T-helper 2 cell treated with Interferon-gamma antibody and Interleukin-4, amounts not matched to agents 5 μg/mL and 100 μg/mL, for 36 hours (primary cell): ENCODE measurements around the gene ZMPSTE24.
"Not testable (repeated sequence)": the region's sequence is repeated elsewhere in the genome, so short reads cannot be mapped to it uniquely, and the experiment has no call there.

Experiments
- DNase-seq: peaks from one replicate; pipeline ENCODE4 v3.0.0; 2021; ENCODE audit warnings: low spot score
- H3K27ac Mint-ChIP-seq: one replicate; pipeline ENCODE4 v1.8.0; 2021; ENCODE audit warnings: mild to moderate bottlenecking, mixed read lengths
- H3K27me3 Mint-ChIP-seq: one replicate; pipeline ENCODE4 v1.8.0; 2021; ENCODE audit warnings: low read depth, mixed read lengths
- H3K36me3 Mint-ChIP-seq: one replicate; pipeline ENCODE4 v1.8.0; 2021; ENCODE audit warnings: low read depth, mixed read lengths
- H3K4me1 Mint-ChIP-seq: one replicate; pipeline ENCODE4 v1.8.0; 2021; ENCODE audit warnings: low read depth, mixed read lengths
- H3K4me3 Mint-ChIP-seq: one replicate; pipeline ENCODE4 v1.8.0; 2022; ENCODE audit warnings: mild to moderate bottlenecking, moderate library complexity, mixed read lengths
- H3K9me3 Mint-ChIP-seq: one replicate; pipeline ENCODE4 v1.8.0; 2021; ENCODE audit warnings: mixed read lengths

ZMPSTE24 gene

DNA sequence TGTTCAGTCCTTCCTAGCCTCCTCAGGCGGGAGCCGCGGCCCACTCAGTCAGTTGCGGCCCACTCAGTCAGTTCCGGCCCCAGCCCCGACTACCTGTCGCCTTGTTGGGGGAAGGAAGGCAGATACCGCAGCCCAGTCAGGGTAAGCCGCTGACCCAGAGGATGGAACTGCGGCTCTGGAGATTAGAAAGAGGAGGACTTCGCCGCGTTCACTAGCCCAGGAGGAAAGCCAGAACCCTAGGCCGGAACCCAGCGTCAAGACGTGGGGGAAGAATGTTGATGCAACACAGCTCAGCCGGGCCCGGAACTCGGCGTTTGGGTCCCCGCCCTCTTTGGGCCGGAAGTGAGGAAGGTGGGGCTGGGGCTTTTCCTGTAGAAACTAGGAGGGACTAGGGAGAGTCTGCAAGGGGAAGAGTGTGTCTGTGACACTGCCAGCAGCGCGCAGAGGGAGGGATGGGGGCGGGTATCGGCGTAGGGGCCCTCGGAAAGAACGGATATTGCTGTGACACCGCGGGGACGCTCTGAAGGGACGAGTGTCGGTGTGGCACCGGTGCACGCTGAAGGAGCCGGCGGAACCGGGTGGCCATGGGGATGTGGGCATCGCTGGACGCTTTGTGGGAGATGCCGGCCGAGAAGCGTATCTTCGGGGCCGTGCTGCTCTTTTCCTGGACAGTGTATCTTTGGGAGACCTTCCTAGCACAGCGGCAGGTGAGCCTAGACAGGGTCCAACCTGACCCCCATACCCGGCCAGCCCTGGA, at the start of gene ZMPSTE24:
Gene ZMPSTE24 (plus strand): TSS at position 549 of the 757 bp plus-strand sequence. CDS start 36 bp downstream, at position 585.
- H3K4me1 Mint-ChIP-seq, result peaks cover 45% of the 10 kb centered on the region
- peak; percentile 93 for DNase-seq
- H3K36me3 Mint-ChIP-seq, result peaks cover 42% of the 10 kb centered on the region
- no peaks in the 10 kb centered on the region for H3K27me3 Mint-ChIP-seq
- H3K27ac Mint-ChIP-seq, result peak within 1 kb of the TSS; percentile 99
- H3K4me3 Mint-ChIP-seq, result peak within 1 kb of the TSS; percentile 97
- no peaks in the 10 kb centered on the region for H3K9me3 Mint-ChIP-seq

DNA sequence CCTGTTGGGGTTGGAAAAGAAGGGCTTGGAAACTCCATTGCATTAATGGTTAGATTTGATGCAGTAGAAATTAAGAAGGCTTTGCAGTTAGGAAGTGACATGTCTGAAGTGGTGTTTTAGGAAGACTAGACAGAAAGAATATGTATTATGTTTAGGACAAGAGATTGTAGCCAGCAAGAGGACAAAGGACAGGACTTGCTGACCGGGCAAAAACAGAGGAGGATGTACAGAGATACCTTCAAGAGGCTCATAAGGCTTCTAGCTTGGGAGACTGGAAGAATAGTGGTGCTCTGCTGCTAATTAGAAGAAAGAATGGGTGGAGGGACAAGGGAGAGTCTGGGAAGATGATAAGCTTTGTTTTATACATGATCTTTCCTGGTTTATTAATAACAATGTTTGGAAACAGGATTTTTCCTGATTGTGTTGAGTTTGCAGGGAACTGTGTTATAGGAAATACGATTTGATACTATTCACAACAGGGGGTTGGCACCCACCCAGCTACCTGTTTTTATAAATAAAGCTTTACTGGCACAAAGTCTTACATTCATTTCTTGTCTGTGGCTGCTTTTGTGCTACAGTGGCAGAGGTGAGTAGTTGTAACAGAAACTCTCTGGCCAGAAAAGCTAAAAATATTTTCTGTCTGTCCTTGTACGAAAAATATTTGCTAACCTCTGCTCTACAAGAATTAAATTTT, 47.4 kb upstream of the ZMPSTE24 start:
- Mint-ChIP-seq H3K36me3 (peaks cover 49% of the 10 kb centered on the region), H3K27ac (peak overlapping the region; percentile 9)

DNA sequence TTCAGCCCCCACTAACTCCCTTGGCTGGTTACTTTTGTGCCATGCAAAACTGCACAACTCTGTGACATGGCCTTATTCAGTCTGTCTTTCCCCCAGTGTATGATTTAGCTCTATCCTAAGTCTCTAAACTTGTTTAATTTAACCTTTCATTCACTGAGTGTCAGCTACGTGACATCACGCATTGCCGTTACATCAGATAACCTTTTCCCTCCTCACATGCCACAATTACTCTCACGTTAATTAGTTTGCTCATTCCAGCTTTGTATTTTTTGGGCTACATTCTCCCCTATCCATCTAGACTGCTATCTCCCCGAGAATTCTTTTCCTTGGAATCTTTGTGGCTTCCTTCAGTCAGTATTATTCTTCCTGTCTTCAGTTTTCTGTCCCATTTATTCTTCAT, 39.7 kb upstream of the ZMPSTE24 start:
- DNase-seq, result no peak
- Mint-ChIP-seq H3K9me3 (no peaks in the 10 kb centered on the region), H3K27me3 (no peaks in the 10 kb centered on the region), H3K4me3 (no peak overlapping the region), H3K36me3 (peaks cover 40% of the 10 kb centered on the region), H3K27ac (no peak overlapping the region), H3K4me1 (peaks cover 31% of the 10 kb centered on the region)

More for the DNA sequence above, 47.4 kb upstream of the ZMPSTE24 start:
- no peaks in the 10 kb centered on the region for H3K27me3 Mint-ChIP-seq
- DNase-seq, result no peak
- H3K4me3 Mint-ChIP-seq, result no peak overlapping the region
- H3K4me1 Mint-ChIP-seq, result peaks cover 24% of the 10 kb centered on the region
- H3K9me3 Mint-ChIP-seq, result no peaks in the 10 kb centered on the region

DNA sequence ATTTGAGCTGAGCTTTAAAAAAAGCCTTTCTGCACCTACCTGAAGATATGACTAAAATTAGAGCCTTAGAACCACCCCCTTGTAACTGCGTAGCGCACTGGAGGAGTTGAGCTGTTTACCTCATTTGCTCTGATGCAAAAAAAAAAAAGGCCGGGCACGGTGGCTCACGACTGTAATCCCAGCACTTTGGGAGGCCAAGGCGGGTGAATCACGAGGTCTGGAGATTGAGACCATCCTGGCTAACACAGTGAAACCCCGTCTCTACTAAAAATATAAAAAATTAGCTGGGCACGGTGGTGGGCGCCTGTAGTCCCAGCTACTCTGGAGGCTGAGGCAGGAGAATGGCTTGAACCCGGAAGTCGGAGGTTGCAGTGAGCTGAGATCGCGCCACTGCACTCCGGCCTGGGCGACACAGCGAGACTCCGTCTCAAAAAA, 36.5 kb upstream of the ZMPSTE24 start:
- not testable (repeated sequence) for H3K27ac Mint-ChIP-seq, DNase-seq, H3K27me3 Mint-ChIP-seq, H3K9me3 Mint-ChIP-seq, H3K4me3 Mint-ChIP-seq
- Mint-ChIP-seq H3K4me1 (peaks cover 25% of the 10 kb centered on the region), H3K36me3 (peaks cover 29% of the 10 kb centered on the region)

DNA sequence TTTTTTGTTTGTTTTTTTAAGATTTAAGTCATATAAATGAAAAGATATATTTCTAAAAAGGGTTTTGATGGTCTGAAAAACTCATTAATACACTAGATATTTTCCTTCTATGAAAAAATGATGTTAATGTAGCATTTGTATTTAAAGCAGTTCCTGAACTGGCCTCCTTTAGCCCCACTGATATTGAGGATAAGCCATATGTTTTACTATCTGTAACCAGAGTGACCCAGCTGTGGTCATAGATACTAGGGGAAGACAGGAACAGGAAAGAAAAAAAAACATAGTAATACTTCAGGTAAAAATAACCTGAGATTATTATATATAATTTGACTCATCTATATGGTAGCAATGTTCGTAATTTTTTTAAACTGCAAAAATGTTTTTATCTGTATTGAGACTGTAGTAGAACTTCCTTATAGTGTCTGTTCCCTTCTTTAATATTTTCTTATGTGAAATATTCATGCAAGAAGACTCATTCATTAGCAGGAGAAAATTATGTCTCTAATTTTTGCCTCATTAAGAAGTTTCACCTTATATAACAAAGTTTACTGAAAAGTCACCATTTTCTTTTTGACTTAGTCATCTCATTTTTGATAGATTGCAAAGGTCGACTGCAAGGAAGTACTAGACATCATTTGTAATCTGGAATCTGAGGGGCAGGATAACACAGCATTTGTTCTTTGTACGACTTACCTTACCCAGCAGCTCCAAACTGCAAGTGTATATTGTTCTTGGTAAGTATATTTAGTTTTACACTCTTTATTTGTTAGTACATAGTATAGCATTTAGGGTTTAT, 35.9 kb upstream of the ZMPSTE24 start:
- H3K27ac Mint-ChIP-seq, result peak overlapping the region; percentile 55
- no peak overlapping the region for H3K4me3 Mint-ChIP-seq
- H3K27me3 Mint-ChIP-seq, result no peaks in the 10 kb centered on the region
- H3K36me3 Mint-ChIP-seq, result peaks cover 25% of the 10 kb centered on the region
- no peaks in the 10 kb centered on the region for H3K9me3 Mint-ChIP-seq
- H3K4me1 Mint-ChIP-seq, result peaks cover 24% of the 10 kb centered on the region
- no peak for DNase-seq

DNA sequence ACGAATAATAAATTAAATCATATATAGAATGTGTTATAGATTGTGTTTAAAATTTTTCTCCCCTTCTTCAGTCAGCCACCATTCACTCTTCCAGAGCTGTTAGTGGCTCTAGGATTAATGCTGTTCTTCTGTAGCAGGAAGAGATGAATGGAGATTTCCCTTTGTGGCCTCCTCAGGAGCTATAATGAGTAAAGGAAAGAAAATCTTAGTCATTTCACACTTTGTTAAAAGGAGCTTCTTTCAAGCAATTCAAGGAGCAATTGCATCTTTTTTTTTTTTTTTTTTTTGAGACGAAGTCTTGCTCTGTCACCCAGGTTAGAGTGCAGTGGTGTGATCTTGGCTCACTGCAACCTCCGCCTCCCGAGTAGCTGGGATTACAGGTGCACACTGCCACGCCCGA, 34.0 kb upstream of the ZMPSTE24 start:
- H3K9me3 Mint-ChIP-seq, result no peaks in the 10 kb centered on the region
- no peak for DNase-seq
- H3K27me3 Mint-ChIP-seq, result no peaks in the 10 kb centered on the region
- peaks cover 24% of the 10 kb centered on the region for H3K36me3 Mint-ChIP-seq
- no peak overlapping the region for H3K27ac Mint-ChIP-seq
- peaks cover 21% of the 10 kb centered on the region for H3K4me1 Mint-ChIP-seq
- no peak overlapping the region for H3K4me3 Mint-ChIP-seq

DNA sequence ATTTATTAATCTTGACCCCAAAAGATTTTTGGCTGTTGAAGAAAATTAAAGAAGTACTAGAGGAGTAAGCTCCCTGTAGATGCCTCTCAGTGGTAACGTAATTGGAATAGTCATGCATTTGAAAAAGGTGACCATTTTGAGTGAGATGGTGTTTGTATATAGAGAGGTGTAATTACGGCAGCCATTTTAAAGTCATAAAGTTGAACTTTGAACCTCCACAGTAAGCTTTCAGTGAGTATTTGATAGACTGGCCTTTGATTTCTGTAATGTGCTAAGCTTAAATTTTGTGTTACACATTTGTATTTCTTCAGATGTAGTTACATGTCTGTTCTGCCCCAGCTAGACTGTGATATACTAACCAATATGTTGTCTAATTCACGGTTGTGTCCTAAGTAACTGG, 31.8 kb upstream of the ZMPSTE24 start:
- no peak overlapping the region for H3K4me3 Mint-ChIP-seq
- no peak overlapping the region for H3K27ac Mint-ChIP-seq
- H3K36me3 Mint-ChIP-seq, result peaks cover 25% of the 10 kb centered on the region

DNA sequence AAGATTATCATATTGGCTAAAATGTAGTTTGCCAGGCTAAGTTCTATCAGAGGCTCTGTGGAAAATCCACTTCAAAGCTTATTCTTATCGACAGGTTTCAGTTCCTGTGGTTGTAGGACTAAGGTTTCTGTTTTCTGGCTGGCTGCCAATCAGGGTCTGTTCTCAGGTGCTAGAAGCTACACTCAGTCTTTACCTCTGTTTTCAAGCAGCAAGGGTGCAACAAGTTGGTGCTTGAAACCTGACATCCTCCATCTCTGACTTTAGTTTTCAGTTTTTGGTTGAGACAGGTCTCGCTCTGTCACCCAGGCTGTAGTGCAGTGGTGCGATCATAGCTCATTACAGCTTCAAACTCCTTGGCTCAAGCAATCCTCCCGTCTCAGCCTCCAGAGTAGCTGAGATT, 25.6 kb upstream of the ZMPSTE24 start:
- Mint-ChIP-seq H3K9me3 (no peaks in the 10 kb centered on the region), H3K27me3 (no peaks in the 10 kb centered on the region), H3K27ac (peak overlapping the region; percentile 85), H3K36me3 (peaks cover 67% of the 10 kb centered on the region), H3K4me1 (peaks cover 50% of the 10 kb centered on the region), H3K4me3 (peak overlapping the region; percentile 54)
- DNase-seq, result peak; percentile 77

More for the DNA sequence above, 31.8 kb upstream of the ZMPSTE24 start:
- Mint-ChIP-seq H3K27me3 (no peaks in the 10 kb centered on the region), H3K4me1 (peaks cover 23% of the 10 kb centered on the region), H3K9me3 (no peaks in the 10 kb centered on the region)
- DNase-seq, result no peak

DNA sequence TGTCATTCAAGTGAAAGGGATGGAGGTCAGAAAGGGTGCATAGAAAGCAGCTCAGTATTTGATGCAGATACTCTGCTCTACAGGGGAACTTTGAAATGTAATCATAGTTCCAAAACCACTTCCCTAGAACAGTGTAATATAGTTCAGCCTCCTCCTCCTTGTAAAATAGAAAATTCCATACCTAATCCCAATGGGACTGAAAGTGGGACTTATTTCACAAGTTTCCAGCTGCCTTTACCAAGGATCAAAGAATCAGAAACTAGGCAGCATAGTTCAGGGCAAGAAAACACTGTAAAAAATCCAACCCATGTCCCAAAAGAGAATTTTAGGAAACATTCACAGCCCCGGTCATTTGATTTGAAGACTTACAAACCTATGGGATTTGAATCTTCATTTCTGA, 18.4 kb upstream of the ZMPSTE24 start:
- no peak overlapping the region for H3K4me3 Mint-ChIP-seq
- no peaks in the 10 kb centered on the region for H3K27me3 Mint-ChIP-seq
- H3K9me3 Mint-ChIP-seq, result no peaks in the 10 kb centered on the region
- no peak overlapping the region for H3K27ac Mint-ChIP-seq
- peaks cover 65% of the 10 kb centered on the region for H3K4me1 Mint-ChIP-seq
- peaks cover 53% of the 10 kb centered on the region for H3K36me3 Mint-ChIP-seq
- no peak for DNase-seq

DNA sequence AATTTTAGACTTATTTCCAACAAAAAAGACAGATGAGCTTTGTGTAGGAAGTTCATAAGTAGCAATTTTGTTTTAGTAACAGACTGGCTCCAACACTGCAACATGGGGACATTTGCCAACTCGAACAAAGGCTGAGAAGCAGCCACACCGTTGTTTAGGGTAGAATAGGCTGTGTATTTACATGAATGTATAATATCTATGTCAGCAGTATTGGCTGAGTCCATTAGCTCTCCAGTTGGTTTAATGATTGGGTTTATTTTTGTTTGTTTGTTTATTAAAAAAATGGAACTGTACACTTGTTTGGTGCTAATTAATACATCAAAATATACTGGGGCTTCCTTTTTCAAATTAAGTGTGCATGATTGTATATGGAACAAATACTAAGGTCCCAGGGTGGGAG, 17.6 kb upstream of the ZMPSTE24 start:
- Mint-ChIP-seq H3K4me1 (peaks cover 67% of the 10 kb centered on the region), H3K27me3 (no peaks in the 10 kb centered on the region), H3K4me3 (no peak overlapping the region), H3K27ac (peak overlapping the region; percentile 46), H3K36me3 (peaks cover 48% of the 10 kb centered on the region), H3K9me3 (no peaks in the 10 kb centered on the region)
- no peak for DNase-seq

DNA sequence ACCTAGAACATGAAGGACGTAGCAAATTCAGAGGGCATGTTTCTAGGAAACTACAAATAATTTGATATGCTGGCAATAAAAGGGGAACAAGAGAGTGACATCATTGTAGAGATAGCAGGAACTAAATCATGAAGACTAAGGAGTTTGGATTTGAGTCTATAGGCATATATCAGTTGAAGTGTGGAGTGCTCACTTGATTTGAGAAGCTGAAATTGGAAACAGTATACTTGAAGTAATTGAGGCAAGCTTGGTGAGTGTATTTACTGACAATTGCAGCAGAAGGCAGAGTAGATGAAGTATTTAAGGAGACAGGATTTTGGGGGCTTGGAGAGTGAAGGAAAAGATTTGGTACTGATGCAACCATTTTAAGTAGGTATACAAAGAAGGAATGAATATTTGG, 16.7 kb upstream of the ZMPSTE24 start:
- Mint-ChIP-seq H3K27me3 (no peaks in the 10 kb centered on the region), H3K27ac (peak overlapping the region; percentile 87), H3K4me1 (peaks cover 63% of the 10 kb centered on the region), H3K9me3 (no peaks in the 10 kb centered on the region), H3K36me3 (peaks cover 39% of the 10 kb centered on the region), H3K4me3 (peak overlapping the region; percentile 49)
- no peak for DNase-seq

DNA sequence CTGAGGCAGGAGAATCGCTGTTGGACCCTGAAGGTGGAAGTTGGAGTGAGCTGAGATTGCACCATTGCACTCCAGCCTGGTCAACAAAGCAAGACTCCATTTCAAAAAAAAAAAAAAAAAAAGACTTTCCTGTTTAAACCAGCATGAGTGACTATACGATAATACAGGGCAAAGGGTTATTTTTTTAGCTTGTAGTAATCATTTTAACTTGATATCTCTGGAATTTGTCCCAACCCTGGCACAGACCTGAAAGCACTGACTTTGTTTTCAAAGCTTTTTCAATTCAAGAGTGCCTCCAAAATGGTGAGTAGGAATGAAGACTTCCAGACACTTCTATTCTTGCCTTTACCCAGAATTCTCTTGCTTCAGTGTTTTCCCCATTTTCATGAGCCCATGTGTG, 14.7 kb upstream of the ZMPSTE24 start:
- Mint-ChIP-seq H3K4me1 (peaks cover 49% of the 10 kb centered on the region), H3K27ac (no peak overlapping the region), H3K36me3 (peaks cover 19% of the 10 kb centered on the region), H3K9me3 (no peaks in the 10 kb centered on the region), H3K4me3 (no peak overlapping the region), H3K27me3 (no peaks in the 10 kb centered on the region)
- DNase-seq, result no peak

DNA sequence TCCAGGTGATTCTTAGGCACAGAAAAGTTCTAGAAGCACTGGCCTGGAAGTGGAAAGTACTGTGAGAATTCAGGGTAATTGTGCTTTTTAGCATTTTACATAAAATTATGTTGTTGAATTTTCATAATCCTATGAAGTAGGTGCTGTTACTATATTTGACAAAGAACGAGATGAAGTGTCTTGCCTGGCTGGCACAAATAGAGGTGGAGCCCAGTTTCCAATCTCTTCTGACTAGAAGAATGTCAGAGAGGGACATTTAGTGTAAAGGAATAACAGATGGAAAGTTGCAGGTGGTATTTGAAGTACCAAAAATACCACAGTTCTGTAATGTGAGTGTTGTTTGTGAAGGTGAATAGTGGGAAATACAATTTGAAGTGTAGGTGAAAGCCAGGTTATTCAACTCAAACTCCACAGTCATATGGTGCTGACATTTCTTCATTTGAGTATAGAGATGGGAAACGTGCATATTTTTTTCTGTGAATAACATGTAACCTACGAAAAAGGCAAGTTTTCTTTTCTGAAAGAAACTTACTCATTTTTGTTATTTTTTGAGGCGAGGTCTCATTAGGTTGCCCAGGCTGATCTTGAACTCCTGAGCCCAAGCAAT, 13.8 kb upstream of the ZMPSTE24 start:
- H3K9me3 Mint-ChIP-seq, result no peaks in the 10 kb centered on the region
- H3K36me3 Mint-ChIP-seq, result peaks cover 11% of the 10 kb centered on the region
- H3K4me1 Mint-ChIP-seq, result peaks cover 40% of the 10 kb centered on the region
- H3K27ac Mint-ChIP-seq, result no peak overlapping the region
- no peaks in the 10 kb centered on the region for H3K27me3 Mint-ChIP-seq
- H3K4me3 Mint-ChIP-seq, result no peak overlapping the region
- DNase-seq, result no peak
